ENCODE results near the gene FBXO7.

The FBXO7 gene

DNA sequence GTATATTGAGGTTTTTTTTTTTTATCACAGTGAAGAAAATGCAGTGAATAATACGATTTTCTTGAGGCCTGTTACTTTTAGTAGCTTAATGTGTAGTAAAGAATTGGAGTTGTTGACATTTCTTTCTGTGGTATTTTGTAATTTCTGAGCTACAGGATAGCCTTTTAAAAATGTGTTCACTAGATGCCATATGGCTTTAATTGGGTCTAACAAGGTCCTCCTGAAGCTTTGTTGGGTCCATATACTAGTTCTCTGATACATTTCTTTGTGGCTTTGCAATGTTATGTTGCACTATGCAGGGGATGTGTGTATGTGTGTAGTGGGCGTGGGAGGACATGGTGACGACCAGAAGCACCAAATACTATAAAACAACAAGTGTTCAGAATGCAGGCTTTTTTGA, 25.1 kb downstream of the FBXO7 start:
- DNase-seq = no peak
- no peaks in the 10 kb centered on the region for H3K9me3 ChIP-seq (ENCODE audit: control extremely low read depth in 1 of 5, control insufficient read depth in 4 of 5, insufficient read depth in 2 of 5, low read depth in 1 of 5, low read length in 4 of 5)
- no peak overlapping the region for H3K4me3 ChIP-seq (ENCODE audit: control insufficient read depth in 1 of 7, extremely low read depth in 1 of 7, insufficient read depth in 4 of 7, low read depth in 2 of 7, low read length in 6 of 7)
- WGBS (ENCODE audit: insufficient coverage) = 100% methylated on average over 1 of the region's 3 CpGs
- H3K36me3 ChIP-seq (ENCODE audit: control insufficient read depth in 4 of 4, insufficient read depth in 4 of 4, low read length in 3 of 4) = peaks cover 23 to 44% (median 36%) of the 10 kb centered on the region in 4 experiments
- H3K27me3 ChIP-seq (replicated peaks in 2 of 5; ENCODE audit: control insufficient read depth in 4 of 5, insufficient read depth in 5 of 5, low read length in 4 of 5) = no peaks in the 10 kb centered on the region
- CTCF ChIA-PET = no interaction called here
- POLR2A ChIA-PET = no interaction called here
- H3K27ac ChIP-seq (ENCODE audit: insufficient read depth in 1 of 2, low read depth in 1 of 2, low read length in 2 of 2, poor library complexity in 1 of 2, severe bottlenecking in 2 of 2) = no peak overlapping the region
- H3K4me1 ChIP-seq (ENCODE audit: control extremely low read depth in 1 of 4, control insufficient read depth in 4 of 4, insufficient read depth in 4 of 4, low read length in 3 of 4) = no peaks in the 10 kb centered on the region

DNA sequence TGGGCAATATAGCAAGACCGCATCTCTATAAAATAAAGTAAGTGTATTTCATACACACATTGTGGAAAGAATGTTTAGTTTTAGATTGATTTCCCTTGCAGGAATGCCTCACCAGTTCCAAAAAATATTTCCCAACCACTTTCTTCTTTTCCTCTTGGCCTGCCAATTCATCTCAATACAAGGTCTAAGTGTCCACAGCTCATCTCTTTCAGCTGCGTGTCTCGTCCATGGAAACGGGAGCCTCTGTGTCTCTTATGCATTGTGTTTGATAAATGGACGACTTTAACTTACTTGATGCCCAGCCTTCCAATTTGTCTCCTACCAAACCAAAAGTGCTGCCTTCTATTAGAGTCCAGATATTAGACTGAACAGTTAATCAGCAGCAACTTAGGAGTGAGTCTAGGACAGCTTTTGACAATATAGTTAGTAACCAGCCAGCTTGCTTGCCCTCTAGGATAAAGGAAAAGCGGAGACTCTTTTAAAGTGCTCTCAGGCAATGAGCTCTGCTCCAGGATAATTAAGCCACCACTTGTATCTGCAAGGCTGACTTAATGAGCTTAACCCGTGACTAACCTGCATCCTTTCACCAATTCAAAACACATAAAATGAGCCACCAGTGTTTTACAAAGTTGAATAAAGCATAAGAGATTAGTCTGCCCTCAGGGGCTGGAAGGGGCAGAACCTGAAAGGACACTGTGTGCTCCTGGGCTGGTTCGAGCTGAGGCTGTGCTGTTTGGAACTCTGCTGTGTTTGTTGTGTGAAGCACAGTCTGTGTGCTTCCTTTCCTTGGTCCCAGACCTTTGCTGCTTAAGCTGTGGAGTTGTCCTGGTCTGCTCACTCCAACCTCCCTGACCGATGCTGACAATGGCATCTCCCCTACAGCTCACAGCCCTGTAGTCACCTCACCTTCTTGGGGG, 27.5 kb downstream of the FBXO7 start:
- DNase-seq = no peak
- Histone ChIP-seq H3K9me3 (ENCODE audit: control extremely low read depth in 1 of 5, control insufficient read depth in 4 of 5, insufficient read depth in 2 of 5, low read depth in 1 of 5, low read length in 4 of 5) (no peaks in the 10 kb centered on the region), H3K27ac (ENCODE audit: insufficient read depth in 1 of 2, low read depth in 1 of 2, low read length in 2 of 2, poor library complexity in 1 of 2, severe bottlenecking in 2 of 2) (no peak overlapping the region), H3K27me3 (replicated peaks in 2 of 5; ENCODE audit: control insufficient read depth in 4 of 5, insufficient read depth in 5 of 5, low read length in 4 of 5) (no peaks in the 10 kb centered on the region), H3K36me3 (ENCODE audit: control insufficient read depth in 4 of 4, insufficient read depth in 4 of 4, low read length in 3 of 4) (peaks cover 6 to 21% (median 16%) of the 10 kb centered on the region in 4 experiments), H3K4me3 (ENCODE audit: control insufficient read depth in 1 of 7, extremely low read depth in 1 of 7, insufficient read depth in 4 of 7, low read depth in 2 of 7, low read length in 6 of 7) (no peak overlapping the region), H3K4me1 (ENCODE audit: control extremely low read depth in 1 of 4, control insufficient read depth in 4 of 4, insufficient read depth in 4 of 4, low read length in 3 of 4) (no peaks in the 10 kb centered on the region)
- CTCF ChIA-PET = no interaction called here
- WGBS (ENCODE audit: insufficient coverage) = 90% methylated on average over 2 of the region's 9 CpGs
- POLR2A ChIA-PET = no interaction called here

DNA sequence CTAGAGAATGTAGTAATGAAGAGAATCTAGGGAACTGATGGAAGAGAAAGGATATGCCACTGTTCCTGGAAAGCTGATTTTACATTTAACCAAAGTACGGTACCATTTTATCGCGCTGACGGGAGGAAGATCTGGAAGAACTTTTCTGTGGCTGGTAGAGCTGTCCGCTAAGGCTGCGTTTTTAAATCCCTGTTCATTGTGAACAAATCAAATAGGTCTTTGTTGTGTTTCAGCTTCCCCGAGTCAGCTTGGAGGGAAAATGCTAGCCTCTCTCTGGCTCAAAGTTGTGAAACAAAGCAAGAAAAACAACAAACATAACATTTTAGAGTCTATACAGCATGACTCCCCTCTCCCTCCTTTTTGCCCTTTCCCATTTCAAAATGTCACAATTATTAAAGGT, 34.4 kb downstream of the FBXO7 start:
- CTCF ChIA-PET = interaction anchor here (1.0 kb wide), 1 partner anchor 15 kb away, joined by 3 read pairs; no protein-coding TSS in a partner anchor
- H3K4me3 ChIP-seq (ENCODE audit: control insufficient read depth in 1 of 7, extremely low read depth in 1 of 7, insufficient read depth in 4 of 7, low read depth in 2 of 7, low read length in 6 of 7) = no peak overlapping the region
- DNase-seq = no peak
- WGBS (ENCODE audit: insufficient coverage) = 96% methylated on average over 7 of the region's 7 CpGs
- H3K27me3 ChIP-seq (replicated peaks in 2 of 5; ENCODE audit: control insufficient read depth in 4 of 5, insufficient read depth in 5 of 5, low read length in 4 of 5) = no peaks in the 10 kb centered on the region
- H3K4me1 ChIP-seq (ENCODE audit: control extremely low read depth in 1 of 4, control insufficient read depth in 4 of 4, insufficient read depth in 4 of 4, low read length in 3 of 4) = peaks cover 0 to 6% (median 0%) of the 10 kb centered on the region in 4 experiments
- no peak overlapping the region for H3K27ac ChIP-seq (ENCODE audit: insufficient read depth in 1 of 2, low read depth in 1 of 2, low read length in 2 of 2, poor library complexity in 1 of 2, severe bottlenecking in 2 of 2)
- POLR2A ChIA-PET = no interaction called here
- peaks cover 0 to 3% (median 0%) of the 10 kb centered on the region in 4 experiments for H3K36me3 ChIP-seq (ENCODE audit: control insufficient read depth in 4 of 4, insufficient read depth in 4 of 4, low read length in 3 of 4)
- no peaks in the 10 kb centered on the region for H3K9me3 ChIP-seq (ENCODE audit: control extremely low read depth in 1 of 5, control insufficient read depth in 4 of 5, insufficient read depth in 2 of 5, low read depth in 1 of 5, low read length in 4 of 5)

DNA sequence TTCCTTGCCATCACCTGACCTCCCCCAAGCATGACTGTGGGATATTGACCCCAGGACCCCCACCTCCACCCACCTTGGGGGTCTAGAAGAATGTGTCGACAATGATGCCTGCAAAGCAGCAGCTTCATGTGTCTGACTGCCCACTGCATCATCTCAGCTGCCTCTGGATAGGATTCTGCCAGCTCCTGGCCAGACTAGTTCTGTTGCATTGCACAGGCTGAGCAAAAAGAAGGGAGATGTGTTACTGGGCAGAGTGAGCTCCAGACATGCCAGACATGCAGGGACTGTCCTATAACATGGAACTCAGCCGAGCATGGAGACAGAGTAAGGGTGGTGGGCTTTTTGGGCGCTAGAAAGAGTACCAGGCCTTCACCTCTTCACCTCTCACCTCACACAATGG, 36.7 kb downstream of the FBXO7 start:
- Histone ChIP-seq H3K4me1 (ENCODE audit: control extremely low read depth in 1 of 4, control insufficient read depth in 4 of 4, insufficient read depth in 4 of 4, low read length in 3 of 4) (peaks cover 0 to 6% (median 0%) of the 10 kb centered on the region in 4 experiments), H3K36me3 (ENCODE audit: control insufficient read depth in 4 of 4, insufficient read depth in 4 of 4, low read length in 3 of 4) (peaks cover 0 to 3% (median 0%) of the 10 kb centered on the region in 4 experiments), H3K27me3 (replicated peaks in 2 of 5; ENCODE audit: control insufficient read depth in 4 of 5, insufficient read depth in 5 of 5, low read length in 4 of 5) (no peaks in the 10 kb centered on the region), H3K27ac (ENCODE audit: insufficient read depth in 1 of 2, low read depth in 1 of 2, low read length in 2 of 2, poor library complexity in 1 of 2, severe bottlenecking in 2 of 2) (no peak overlapping the region), H3K9me3 (ENCODE audit: control extremely low read depth in 1 of 5, control insufficient read depth in 4 of 5, insufficient read depth in 2 of 5, low read depth in 1 of 5, low read length in 4 of 5) (no peaks in the 10 kb centered on the region), H3K4me3 (ENCODE audit: control insufficient read depth in 1 of 7, extremely low read depth in 1 of 7, insufficient read depth in 4 of 7, low read depth in 2 of 7, low read length in 6 of 7) (no peak overlapping the region)
- WGBS (ENCODE audit: insufficient coverage) = 90% methylated on average over 2 of the region's 3 CpGs
- POLR2A ChIA-PET = no interaction called here
- no peak for DNase-seq
- CTCF ChIA-PET = no interaction called here

DNA sequence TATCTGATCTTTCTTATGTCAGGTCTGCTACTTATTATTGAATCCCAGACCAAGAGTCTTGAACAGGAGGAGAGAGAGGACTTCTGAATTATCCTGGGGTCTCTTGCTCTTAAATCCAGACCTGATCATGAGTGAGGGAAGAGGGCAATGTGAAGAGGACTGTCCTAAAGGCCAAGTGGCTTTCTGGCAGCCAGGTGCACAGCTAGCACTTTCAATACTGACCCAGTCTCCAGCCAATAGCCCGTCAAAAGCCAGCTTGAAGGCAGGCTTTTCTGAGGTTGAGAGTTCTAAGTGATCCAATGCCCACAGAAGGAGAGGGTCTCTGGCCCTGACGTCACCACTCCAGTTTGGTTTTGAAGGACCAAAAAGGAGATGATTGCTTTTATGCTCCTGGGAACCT, 37.2 kb downstream of the FBXO7 start:
- Histone ChIP-seq H3K36me3 (ENCODE audit: control insufficient read depth in 4 of 4, insufficient read depth in 4 of 4, low read length in 3 of 4) (peaks cover 0 to 3% (median 0%) of the 10 kb centered on the region in 4 experiments), H3K9me3 (ENCODE audit: control extremely low read depth in 1 of 5, control insufficient read depth in 4 of 5, insufficient read depth in 2 of 5, low read depth in 1 of 5, low read length in 4 of 5) (no peaks in the 10 kb centered on the region), H3K27me3 (replicated peaks in 2 of 5; ENCODE audit: control insufficient read depth in 4 of 5, insufficient read depth in 5 of 5, low read length in 4 of 5) (no peaks in the 10 kb centered on the region), H3K4me1 (ENCODE audit: control extremely low read depth in 1 of 4, control insufficient read depth in 4 of 4, insufficient read depth in 4 of 4, low read length in 3 of 4) (peaks cover 0 to 6% (median 0%) of the 10 kb centered on the region in 4 experiments), H3K4me3 (ENCODE audit: control insufficient read depth in 1 of 7, extremely low read depth in 1 of 7, insufficient read depth in 4 of 7, low read depth in 2 of 7, low read length in 6 of 7) (no peak overlapping the region), H3K27ac (ENCODE audit: insufficient read depth in 1 of 2, low read depth in 1 of 2, low read length in 2 of 2, poor library complexity in 1 of 2, severe bottlenecking in 2 of 2) (no peak overlapping the region)
- no peak for DNase-seq
- ChIA-PET CTCF (no interaction called here), POLR2A (no interaction called here)
- 100% methylated on average over 2 of the region's 2 CpGs for WGBS (ENCODE audit: insufficient coverage)

DNA sequence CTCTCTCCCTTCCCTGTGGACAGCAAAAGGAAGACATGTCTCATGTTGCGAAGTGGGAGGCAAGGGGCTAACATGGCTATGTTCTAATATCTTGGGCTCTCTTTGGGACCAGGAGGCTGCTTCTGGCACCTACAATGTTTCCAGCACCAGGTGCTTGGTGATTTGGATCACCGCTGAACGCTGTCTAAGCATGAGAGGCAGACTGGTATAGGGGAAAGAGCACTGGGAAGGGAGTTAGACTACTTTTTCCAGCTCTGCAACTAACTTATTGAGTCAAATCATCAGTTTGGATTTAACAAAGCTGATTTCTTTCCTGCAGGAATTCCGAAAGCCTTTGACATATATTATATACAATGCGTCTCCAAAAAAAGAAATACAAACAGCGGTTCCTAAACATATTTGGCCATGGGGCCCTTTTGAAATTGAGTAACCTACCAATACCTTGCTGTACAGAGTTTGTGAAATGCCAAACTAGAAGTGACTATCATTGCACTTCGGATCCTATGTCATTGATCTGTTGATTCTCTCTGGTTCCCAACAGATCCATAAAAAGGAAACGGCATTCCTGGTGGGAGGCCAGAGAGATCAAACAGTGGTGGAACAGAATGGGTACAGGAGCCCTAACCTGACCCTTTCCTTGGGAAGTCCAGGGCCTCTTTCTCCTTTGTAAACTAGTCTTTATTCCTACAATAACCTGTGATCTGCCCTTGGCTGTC, 37.8 kb downstream of the FBXO7 start:
- no peak overlapping the region for H3K27ac ChIP-seq (ENCODE audit: insufficient read depth in 1 of 2, low read depth in 1 of 2, low read length in 2 of 2, poor library complexity in 1 of 2, severe bottlenecking in 2 of 2)
- POLR2A ChIA-PET = no interaction called here
- CTCF ChIA-PET = no interaction called here
- peaks cover 0 to 3% (median 0%) of the 10 kb centered on the region in 4 experiments for H3K36me3 ChIP-seq (ENCODE audit: control insufficient read depth in 4 of 4, insufficient read depth in 4 of 4, low read length in 3 of 4)
- WGBS (ENCODE audit: insufficient coverage) = 98% methylated on average over 6 of the region's 8 CpGs
- no peaks in the 10 kb centered on the region for H3K27me3 ChIP-seq (replicated peaks in 2 of 5; ENCODE audit: control insufficient read depth in 4 of 5, insufficient read depth in 5 of 5, low read length in 4 of 5)
- DNase-seq = no peak
- peaks cover 0 to 6% (median 0%) of the 10 kb centered on the region in 4 experiments for H3K4me1 ChIP-seq (ENCODE audit: control extremely low read depth in 1 of 4, control insufficient read depth in 4 of 4, insufficient read depth in 4 of 4, low read length in 3 of 4)
- H3K4me3 ChIP-seq (ENCODE audit: control insufficient read depth in 1 of 7, extremely low read depth in 1 of 7, insufficient read depth in 4 of 7, low read depth in 2 of 7, low read length in 6 of 7) = no peak overlapping the region
- H3K9me3 ChIP-seq (ENCODE audit: control extremely low read depth in 1 of 5, control insufficient read depth in 4 of 5, insufficient read depth in 2 of 5, low read depth in 1 of 5, low read length in 4 of 5) = no peaks in the 10 kb centered on the region

DNA sequence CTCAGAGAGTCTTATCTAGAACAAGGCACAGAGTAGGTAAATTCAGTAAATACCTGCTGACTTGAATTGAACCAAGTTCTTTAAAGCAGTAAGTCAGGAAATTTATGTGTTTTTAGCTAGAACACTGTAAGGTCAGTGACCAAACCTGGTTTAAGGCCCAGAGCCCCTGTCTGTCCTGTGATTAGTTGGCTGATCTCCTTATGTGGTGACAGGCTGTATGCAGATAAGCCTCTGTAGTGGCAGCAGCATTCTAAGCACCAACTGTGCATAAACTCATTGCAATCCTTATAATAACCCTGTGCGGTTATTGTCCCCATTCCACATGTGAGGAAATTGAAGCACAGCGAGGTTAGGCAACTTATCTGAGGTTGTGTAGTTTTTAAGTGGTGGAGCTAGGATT, 40.5 kb downstream of the FBXO7 start:
- no peak overlapping the region for H3K4me3 ChIP-seq (ENCODE audit: control insufficient read depth in 1 of 7, extremely low read depth in 1 of 7, insufficient read depth in 4 of 7, low read depth in 2 of 7, low read length in 6 of 7)
- H3K9me3 ChIP-seq (ENCODE audit: control extremely low read depth in 1 of 5, control insufficient read depth in 4 of 5, insufficient read depth in 2 of 5, low read depth in 1 of 5, low read length in 4 of 5) = peaks cover 0 to 6% (median 0%) of the 10 kb centered on the region in 5 experiments
- H3K4me1 ChIP-seq (ENCODE audit: control extremely low read depth in 1 of 4, control insufficient read depth in 4 of 4, insufficient read depth in 4 of 4, low read length in 3 of 4) = peaks cover 0 to 6% (median 0%) of the 10 kb centered on the region in 4 experiments
- H3K27ac ChIP-seq (ENCODE audit: insufficient read depth in 1 of 2, low read depth in 1 of 2, low read length in 2 of 2, poor library complexity in 1 of 2, severe bottlenecking in 2 of 2) = no peak overlapping the region
- WGBS (ENCODE audit: insufficient coverage) = no CpG with 5 or more reads among the region's 2 CpGs
- ChIA-PET CTCF (no interaction called here), POLR2A (no interaction called here)
- DNase-seq = peak in 1 of 3 donors; percentile 19
- H3K36me3 ChIP-seq (ENCODE audit: control insufficient read depth in 4 of 4, insufficient read depth in 4 of 4, low read length in 3 of 4) = peaks cover 0 to 3% (median 1%) of the 10 kb centered on the region in 4 experiments
- H3K27me3 ChIP-seq (replicated peaks in 2 of 5; ENCODE audit: control insufficient read depth in 4 of 5, insufficient read depth in 5 of 5, low read length in 4 of 5) = no peaks in the 10 kb centered on the region

Data from common myeloid progenitor, CD34-positive (primary cell).